Activated naive CD4-positive, alpha-beta T cell treated with anti-CD3 and anti-CD28 coated beads, Interleukin-2, amount 10 ng/mL, durations not matched to agents 7 days and 5 days (primary cell): Measurements from ENCODE around the gene RAB3GAP1.
"Not testable (repeated sequence)": the region's sequence is repeated elsewhere in the genome, so short reads cannot be mapped to it uniquely, and the experiment has no call there.

Experiments used
- CTCF ChIA-PET: fragments of 350-600 bp; sonication (Branson Sonifier 250); formaldehyde crosslinking; loops from one replicate; lab custom pipeline; 2021; ENCODE audit warnings: antibody characterized with exemption; lab: Charles Lee
- DNase-seq: peaks from one replicate; pipeline ENCODE4 v3.0.0-alpha.2; 2020
- H3K27ac Mint-ChIP-seq: one replicate; pipeline ENCODE4 v1.8.0; 2021; ENCODE audit warnings: mild to moderate bottlenecking, moderate library complexity, mixed read lengths
- H3K27me3 Mint-ChIP-seq: one replicate; pipeline ENCODE4 v1.8.0; 2021; ENCODE audit warnings: mild to moderate bottlenecking, mixed read lengths
- H3K36me3 Mint-ChIP-seq: one replicate; pipeline ENCODE4 v1.8.0; 2021; ENCODE audit warnings: mixed read lengths
- H3K4me1 Mint-ChIP-seq: one replicate; pipeline ENCODE4 v1.8.0; 2021; ENCODE audit warnings: mixed read lengths
- H3K4me3 Mint-ChIP-seq: one replicate; pipeline ENCODE4 v1.8.0; 2021; ENCODE audit warnings: mild to moderate bottlenecking, moderate library complexity, mixed read lengths
- H3K9me3 Mint-ChIP-seq: one replicate; pipeline ENCODE4 v1.8.0; 2021; ENCODE audit warnings: mixed read lengths

RAB3GAP1 gene

DNA sequence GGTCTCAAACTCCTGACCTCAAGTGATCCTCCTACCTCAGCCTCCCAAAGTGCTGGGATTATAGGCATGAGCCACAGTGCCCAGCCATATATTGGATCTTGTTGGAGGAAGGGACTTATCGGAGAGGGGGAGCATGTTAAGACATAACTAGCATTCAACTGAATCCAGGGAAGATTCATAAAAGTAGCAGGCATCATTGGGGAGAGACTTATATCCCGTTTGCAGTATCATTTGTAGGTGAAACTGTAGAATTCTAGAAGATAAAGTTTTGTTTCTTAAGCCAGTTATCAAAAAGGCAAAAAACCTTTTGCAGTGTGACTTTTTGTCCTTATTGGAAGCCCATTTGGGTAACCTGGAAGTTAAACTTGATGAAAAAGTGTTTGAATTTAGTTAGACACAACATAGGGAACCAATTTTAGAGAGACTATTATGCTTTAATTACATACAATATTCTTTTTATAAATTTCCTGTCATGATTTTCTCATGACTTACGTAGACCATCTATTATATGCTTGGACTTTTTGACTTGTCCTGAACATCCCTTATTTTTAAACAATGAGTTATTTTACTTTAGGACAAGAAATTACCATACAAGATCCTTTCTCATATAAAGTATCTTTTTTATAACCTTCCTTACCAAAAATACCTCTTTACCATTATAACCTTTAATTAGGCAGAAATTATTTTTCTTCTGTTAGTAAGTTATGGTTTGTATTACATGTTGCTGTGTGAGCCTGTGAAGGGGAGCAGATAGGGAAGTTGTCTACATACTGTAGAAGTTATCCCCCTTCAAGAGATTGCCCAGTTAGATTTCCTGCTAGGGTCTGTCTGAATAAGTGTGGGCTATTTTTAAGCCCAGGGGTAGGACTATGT lies 20.3 kb downstream of the RAB3GAP1 start:
- H3K36me3 Mint-ChIP-seq = peaks cover 44% of the 10 kb centered on the region
- CTCF ChIA-PET = interaction anchor here (0.6 kb wide), 1 partner anchor 30 kb away, joined by 3 read pairs; no protein-coding TSS in a partner anchor
- no peaks in the 10 kb centered on the region for H3K4me1 Mint-ChIP-seq
- no peak for DNase-seq
- H3K4me3 Mint-ChIP-seq = no peak overlapping the region
- H3K9me3 Mint-ChIP-seq = peaks cover 29% of the 10 kb centered on the region
- no peak overlapping the region for H3K27ac Mint-ChIP-seq
- H3K27me3 Mint-ChIP-seq = no peaks in the 10 kb centered on the region

DNA sequence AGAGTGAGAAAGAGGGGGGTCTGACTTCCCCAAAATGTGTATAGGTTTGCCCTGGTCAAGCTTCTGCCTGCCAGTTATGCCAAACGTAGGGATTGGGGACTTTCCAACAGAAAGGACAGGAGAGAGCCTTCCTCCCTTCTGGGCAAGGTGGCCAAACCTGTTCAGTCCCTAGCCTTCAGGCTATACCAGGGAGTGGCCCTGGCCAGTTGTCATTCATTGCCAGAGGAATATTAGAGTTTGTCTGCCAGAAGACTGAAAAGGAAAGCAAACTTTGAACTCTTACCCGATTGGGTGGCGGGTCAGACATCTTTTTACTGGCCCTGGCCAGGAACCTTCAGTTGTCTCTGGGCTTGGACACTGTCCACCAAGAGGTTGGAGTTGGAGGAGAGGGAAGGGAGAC lies 22.1 kb downstream of the RAB3GAP1 start:
- DNase-seq = no peak
- Mint-ChIP-seq H3K9me3 (peaks cover 31% of the 10 kb centered on the region), H3K4me1 (no peaks in the 10 kb centered on the region), H3K27me3 (no peaks in the 10 kb centered on the region), H3K36me3 (peaks cover 42% of the 10 kb centered on the region), H3K4me3 (no peak overlapping the region), H3K27ac (no peak overlapping the region)
- CTCF ChIA-PET = no interaction called here

DNA sequence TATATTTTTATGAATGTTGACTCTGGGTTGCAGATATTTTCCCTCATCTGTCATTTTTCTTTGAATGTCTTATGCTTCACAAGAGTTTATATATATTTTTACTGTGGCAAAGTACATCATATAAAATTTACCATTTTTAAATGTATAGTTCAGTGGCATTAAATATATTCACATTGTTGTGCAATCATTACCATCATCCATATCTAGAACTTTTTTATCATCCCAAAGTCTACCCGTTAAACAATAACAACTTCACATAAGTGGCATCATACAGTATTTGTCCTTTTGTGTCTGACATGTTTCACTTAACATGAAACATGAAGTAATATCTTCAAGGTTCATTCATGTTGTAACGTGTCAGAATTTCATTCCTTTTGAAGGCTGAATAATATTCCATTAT lies 24.5 kb downstream of the RAB3GAP1 start:
- Mint-ChIP-seq H3K36me3 (peaks cover 37% of the 10 kb centered on the region), H3K4me1 (no peaks in the 10 kb centered on the region), H3K27me3 (no peaks in the 10 kb centered on the region), H3K27ac (no peak overlapping the region), H3K4me3 (no peak overlapping the region), H3K9me3 (peaks cover 24% of the 10 kb centered on the region)
- CTCF ChIA-PET = no interaction called here
- DNase-seq = no peak

DNA sequence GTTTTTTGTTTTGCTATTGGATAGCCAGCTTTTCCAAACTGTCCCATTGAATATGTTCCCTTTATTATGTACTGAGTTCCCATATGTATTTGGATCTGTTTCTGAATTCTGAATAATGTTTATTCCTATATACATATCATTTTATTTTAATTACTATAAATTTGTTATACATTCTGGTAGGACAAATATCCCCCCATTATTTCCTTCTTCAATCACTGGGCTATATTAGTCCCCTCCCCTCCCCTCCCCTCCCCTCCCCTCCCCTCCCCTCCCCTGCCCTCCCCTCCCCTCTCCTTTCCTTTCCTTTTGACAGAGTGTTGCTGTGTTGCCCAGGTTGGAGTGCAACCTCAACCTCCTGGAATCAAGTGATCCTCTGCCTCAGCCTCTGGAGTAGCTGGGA lies 26.3 kb downstream of the RAB3GAP1 start:
- CTCF ChIA-PET = no interaction called here
- no peak overlapping the region for H3K27ac Mint-ChIP-seq
- H3K36me3 Mint-ChIP-seq = peaks cover 31% of the 10 kb centered on the region

DNA sequence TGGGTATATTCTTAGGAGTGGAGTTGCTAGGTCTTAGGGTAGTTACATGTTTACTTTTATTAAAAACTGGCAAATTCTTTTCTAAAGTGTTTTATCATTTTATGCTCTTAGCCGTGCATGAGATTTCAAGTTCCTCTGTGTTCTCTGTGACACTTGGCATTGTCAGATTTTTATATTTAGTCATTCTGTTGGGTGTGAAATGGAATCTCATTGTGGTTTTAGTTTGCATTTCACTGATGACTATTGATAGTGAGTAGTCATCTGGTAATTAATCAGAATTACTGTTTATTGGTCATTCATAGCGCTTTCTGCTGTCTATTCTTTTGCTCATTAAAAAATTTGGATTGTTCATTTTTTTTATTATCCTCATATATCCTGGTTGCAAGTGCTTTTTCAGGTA lies 34.1 kb downstream of the RAB3GAP1 start:
- CTCF ChIA-PET = no interaction called here
- peaks cover 26% of the 10 kb centered on the region for H3K36me3 Mint-ChIP-seq
- H3K27ac Mint-ChIP-seq = no peak overlapping the region
- no peaks in the 10 kb centered on the region for H3K4me1 Mint-ChIP-seq
- DNase-seq = no peak
- peaks cover 7% of the 10 kb centered on the region for H3K9me3 Mint-ChIP-seq
- H3K4me3 Mint-ChIP-seq = no peak overlapping the region
- no peaks in the 10 kb centered on the region for H3K27me3 Mint-ChIP-seq

More for the DNA sequence above, 26.3 kb downstream of the RAB3GAP1 start:
- Mint-ChIP-seq H3K9me3 (peaks cover 14% of the 10 kb centered on the region), H3K27me3 (no peaks in the 10 kb centered on the region), H3K4me3 (no peak overlapping the region), H3K4me1 (no peaks in the 10 kb centered on the region)
- DNase-seq = no peak

DNA sequence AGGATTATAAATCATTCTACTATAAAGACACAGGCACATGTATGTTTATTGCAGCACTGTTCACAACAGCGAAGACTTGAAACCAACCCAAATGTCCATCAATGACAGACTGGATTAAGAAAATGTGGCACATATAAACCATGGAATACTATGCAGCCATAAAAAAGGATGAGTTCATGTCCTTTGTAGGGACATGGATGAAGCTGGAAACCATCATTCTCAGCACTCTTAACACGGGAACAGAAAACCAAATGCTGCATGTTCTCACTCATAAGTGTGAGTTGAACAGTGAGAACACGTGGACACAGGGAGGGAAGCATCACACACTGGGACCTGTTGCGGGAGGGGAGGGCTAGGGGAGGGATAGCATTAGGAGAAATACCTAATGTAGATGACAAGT lies 37.5 kb downstream of the RAB3GAP1 start:
- CTCF ChIA-PET, H3K9me3 Mint-ChIP-seq, H3K4me1 Mint-ChIP-seq, H3K4me3 Mint-ChIP-seq, DNase-seq, H3K27ac Mint-ChIP-seq, H3K27me3 Mint-ChIP-seq: not testable (repeated sequence)
- peaks cover 28% of the 10 kb centered on the region for H3K36me3 Mint-ChIP-seq

DNA sequence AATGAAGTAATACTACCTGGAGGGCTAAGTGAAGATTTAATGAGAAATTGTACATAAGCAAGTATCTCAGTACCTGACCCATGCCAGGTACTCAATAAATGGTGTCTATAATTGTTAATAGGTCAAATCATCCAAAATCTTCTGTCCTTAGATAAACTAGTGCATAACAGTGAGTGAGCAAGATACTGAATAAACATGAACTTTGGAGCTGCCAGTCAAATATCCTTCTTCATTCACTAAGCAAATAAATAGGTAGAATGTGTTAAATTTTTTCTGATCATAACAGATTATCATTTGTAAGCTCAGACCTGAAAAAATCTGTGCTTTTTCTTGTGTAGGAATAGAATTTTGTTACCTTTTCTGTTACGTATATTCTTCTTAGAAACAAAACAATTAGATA lies 39.6 kb downstream of the RAB3GAP1 start:
- H3K27me3 Mint-ChIP-seq = no peaks in the 10 kb centered on the region
- CTCF ChIA-PET = no interaction called here
- no peak overlapping the region for H3K4me3 Mint-ChIP-seq
- H3K36me3 Mint-ChIP-seq = peaks cover 35% of the 10 kb centered on the region
- H3K27ac Mint-ChIP-seq = no peak overlapping the region
- no peak for DNase-seq
- H3K9me3 Mint-ChIP-seq = peaks cover 4% of the 10 kb centered on the region
- no peaks in the 10 kb centered on the region for H3K4me1 Mint-ChIP-seq

DNA sequence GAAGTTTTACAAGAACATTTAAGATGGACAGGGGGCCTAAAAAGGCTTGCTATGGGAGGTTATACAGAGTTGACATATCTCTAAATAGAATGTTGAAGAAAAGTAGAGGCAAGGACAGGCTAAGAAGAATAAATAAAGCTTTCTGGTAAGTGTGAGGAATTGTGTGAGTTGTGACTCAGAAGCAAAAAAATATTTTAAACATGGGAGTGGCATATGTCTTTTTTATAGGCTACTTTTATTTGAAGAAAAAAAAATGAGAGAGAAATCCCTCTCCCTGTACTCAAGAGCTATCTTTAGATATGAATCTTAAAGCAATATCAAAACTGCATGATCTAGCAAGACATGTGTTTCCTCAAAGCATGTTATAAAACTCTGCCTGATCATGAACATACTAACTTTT lies 41.1 kb downstream of the RAB3GAP1 start:
- H3K4me1 Mint-ChIP-seq = no peaks in the 10 kb centered on the region
- peaks cover 28% of the 10 kb centered on the region for H3K36me3 Mint-ChIP-seq
- no peaks in the 10 kb centered on the region for H3K27me3 Mint-ChIP-seq
- H3K27ac Mint-ChIP-seq = no peak overlapping the region
- CTCF ChIA-PET = interaction anchor here (0.9 kb wide), 1 partner anchor 26 kb away, joined by 3 read pairs; no protein-coding TSS in a partner anchor
- H3K9me3 Mint-ChIP-seq = peaks cover 4% of the 10 kb centered on the region
- H3K4me3 Mint-ChIP-seq = no peak overlapping the region
- DNase-seq = no peak

DNA sequence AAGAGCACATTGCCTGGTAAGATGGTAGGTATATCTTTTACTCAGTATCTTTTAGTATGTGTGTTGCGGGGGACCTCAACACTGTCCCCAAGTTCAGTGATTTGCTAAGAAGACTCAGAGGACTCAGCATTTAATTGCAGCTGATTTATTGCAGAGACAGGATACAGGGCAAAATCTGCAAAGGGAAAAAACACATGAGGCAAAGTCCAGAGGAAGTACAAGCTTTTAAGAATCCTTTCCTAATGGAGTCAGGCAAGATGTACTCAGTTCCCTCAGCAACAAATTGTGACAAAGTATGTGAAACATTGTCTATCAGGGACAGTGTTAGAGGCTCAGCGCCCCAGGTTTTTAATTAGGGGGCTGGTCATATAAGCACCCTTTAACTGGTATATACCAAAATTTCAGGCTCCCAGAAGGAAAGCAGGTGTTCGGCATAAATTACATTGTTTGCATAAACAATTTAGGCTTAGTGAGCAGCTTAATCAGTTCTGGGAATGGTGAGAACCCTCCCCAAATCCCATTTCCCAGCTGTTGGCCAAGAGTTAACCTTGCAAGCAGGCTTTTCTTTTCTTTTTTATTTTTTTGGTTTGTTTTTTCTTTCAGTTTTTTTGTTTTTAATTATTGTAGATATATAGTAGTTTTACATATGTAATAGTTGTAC lies 41.7 kb downstream of the RAB3GAP1 start:
- Mint-ChIP-seq H3K4me3 (no peak overlapping the region), H3K27ac (no peak overlapping the region), H3K36me3 (peaks cover 26% of the 10 kb centered on the region), H3K9me3 (peaks cover 4% of the 10 kb centered on the region), H3K27me3 (no peaks in the 10 kb centered on the region), H3K4me1 (no peaks in the 10 kb centered on the region)
- CTCF ChIA-PET = no interaction called here
- DNase-seq = no peak

DNA sequence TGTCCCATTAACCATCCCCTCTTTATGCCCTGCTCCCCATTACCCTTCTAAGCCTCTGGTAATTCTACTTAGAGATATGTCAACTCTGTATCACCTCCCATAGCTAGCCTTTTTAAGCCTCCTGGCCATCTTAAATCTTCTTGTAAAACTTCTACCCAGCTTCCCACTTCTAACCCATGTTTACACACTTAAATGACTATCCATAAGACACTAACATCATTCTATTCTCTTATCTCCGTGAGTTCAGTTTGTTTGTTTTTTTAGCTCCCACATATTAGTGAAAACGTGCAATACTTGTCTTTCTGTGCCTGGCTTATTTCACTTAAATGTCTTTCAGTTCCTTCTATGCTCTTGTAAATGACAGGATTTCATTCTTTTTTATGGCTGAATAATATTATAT lies 42.4 kb downstream of the RAB3GAP1 start:
- Mint-ChIP-seq H3K27ac (no peak overlapping the region), H3K4me1 (no peaks in the 10 kb centered on the region), H3K9me3 (no peaks in the 10 kb centered on the region), H3K27me3 (no peaks in the 10 kb centered on the region), H3K4me3 (no peak overlapping the region), H3K36me3 (peaks cover 19% of the 10 kb centered on the region)
- no peak for DNase-seq
- CTCF ChIA-PET = no interaction called here

DNA sequence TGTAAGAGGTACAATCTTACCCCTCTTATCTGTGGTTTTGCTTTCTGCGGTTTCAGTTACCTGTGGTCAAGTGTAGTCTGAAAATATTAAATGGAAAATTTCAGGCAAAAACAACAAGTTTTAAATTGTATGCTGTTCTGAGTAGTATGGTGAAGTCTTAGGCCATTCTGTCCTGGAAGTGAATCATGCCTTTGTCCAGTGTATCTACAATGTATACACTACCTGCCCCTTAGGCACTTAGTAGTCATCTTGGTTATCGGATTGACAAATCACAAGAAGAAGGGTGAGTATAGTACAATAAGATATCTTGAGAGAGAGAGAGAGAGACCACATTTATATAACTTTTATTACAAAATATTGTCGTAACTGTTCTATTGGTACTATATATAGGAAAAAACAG lies 43.5 kb downstream of the RAB3GAP1 start:
- H3K4me1 Mint-ChIP-seq = peaks cover 3% of the 10 kb centered on the region
- no peak for DNase-seq
- H3K27me3 Mint-ChIP-seq = no peaks in the 10 kb centered on the region
- H3K36me3 Mint-ChIP-seq = peaks cover 16% of the 10 kb centered on the region
- no peaks in the 10 kb centered on the region for H3K9me3 Mint-ChIP-seq
- no peak overlapping the region for H3K4me3 Mint-ChIP-seq
- CTCF ChIA-PET = no interaction called here
- H3K27ac Mint-ChIP-seq = no peak overlapping the region

DNA sequence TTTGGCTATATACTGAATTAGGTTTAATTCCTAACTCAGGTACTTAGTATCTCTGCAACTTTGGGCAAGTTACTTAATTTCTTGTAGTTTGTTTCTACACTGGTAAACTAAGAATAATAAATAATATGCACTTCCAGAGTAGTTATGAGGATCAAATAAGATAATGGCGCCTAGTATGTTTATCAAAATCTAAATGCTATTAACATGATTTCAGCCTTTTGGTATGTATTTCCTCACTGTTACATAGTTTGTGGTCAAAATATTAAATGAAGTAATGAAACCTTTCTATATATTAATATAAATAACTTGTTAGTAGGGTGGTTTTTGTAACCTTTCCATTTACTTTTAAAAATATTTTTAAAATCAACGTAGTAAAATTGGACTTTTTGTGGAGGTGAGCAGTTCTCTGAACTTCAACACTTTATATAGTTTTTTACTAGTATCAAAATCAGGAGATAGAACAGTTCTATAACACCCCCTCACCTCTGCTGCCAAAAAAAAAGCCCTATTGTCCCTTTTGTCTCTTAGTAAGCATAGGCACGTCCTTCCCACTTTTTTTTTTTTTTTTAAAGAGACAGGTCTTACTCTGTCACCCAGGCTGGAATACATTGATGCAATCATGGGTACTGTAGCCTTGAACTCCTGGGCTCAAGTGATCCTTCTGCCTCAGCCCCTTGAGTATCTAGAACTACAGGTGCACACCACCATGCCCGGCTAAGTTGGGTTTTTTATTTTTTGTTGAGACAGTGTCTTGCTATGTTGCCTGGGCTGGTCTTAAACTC lies 44.8 kb downstream of the RAB3GAP1 start:
- Mint-ChIP-seq H3K27me3 (no peaks in the 10 kb centered on the region), H3K4me3 (no peak overlapping the region), H3K36me3 (peaks cover 18% of the 10 kb centered on the region), H3K9me3 (peaks cover 2% of the 10 kb centered on the region), H3K27ac (no peak overlapping the region), H3K4me1 (peaks cover 3% of the 10 kb centered on the region)
- DNase-seq = no peak
- CTCF ChIA-PET = no interaction called here

DNA sequence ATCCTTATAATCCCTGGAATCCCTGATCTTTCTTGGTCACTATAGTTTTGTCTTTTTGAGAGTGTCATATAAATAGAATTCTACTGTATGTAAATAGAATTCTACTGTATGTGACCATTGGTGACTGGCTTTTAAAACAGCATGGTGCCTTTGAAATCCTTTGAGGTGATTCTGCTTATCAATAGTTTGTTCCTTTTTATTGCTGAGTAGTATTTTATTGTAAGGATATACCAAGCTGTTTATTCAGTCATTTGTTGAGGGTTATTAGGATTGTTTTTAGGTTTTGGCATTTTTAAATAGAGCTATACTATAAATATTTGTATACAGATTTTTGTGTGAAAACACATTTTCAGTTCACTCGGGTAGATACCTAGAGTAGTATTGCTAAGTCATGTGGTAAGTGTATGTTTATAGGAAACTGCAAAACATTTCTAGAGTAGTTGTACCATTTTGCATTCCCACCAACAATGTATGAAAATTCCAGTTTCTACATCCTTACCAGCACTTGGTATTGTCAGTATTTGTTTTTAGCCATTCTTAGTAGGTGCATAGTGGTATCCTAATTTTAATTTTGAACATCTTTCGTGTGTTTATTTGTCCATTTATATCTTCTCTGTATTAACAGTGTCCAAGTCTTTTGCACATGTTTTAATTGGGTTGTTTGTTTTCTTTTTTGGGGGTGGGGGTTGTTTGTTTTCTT lies 45.6 kb downstream of the RAB3GAP1 start:
- DNase-seq = no peak

More for the DNA sequence above, 45.6 kb downstream of the RAB3GAP1 start:
- Mint-ChIP-seq H3K4me3 (no peak overlapping the region), H3K27ac (no peak overlapping the region), H3K36me3 (peaks cover 24% of the 10 kb centered on the region), H3K4me1 (peaks cover 3% of the 10 kb centered on the region), H3K27me3 (no peaks in the 10 kb centered on the region), H3K9me3 (peaks cover 6% of the 10 kb centered on the region)
- CTCF ChIA-PET = no interaction called here
